OCI-LY3 (cell line): Measurements from ENCODE around the gene MTMR3.

Experiments
- CTCF ChIP-seq: fragments of 200-600, 300-600 bp; sonication (generic); IDR thresholded peaks from 2 replicates; pipeline ENCODE4 v1.5.1; 2014; ENCODE audit warnings: antibody characterized with exemption, low read length, low read depth
- EZH2phosphoT487 ChIP-seq: fragments of 200-600 bp; shearing (Covaris generic); IDR thresholded peaks from 2 replicates; pipeline ENCODE4 v1.6.1; 2018; ENCODE audit warnings: antibody characterized with exemption, mixed run types, low read depth

- TF ChIP-seq CTCF (no peak), EZH2phosphoT487 (no peak)
These were observed 63.2 kb downstream of the MTMR3 start for GRCh38 chr22:29946220-29946619.
